Omental fat pad (tissue), 4 donors: ENCODE results near the gene SDF2L1. TPM values are rescaled to one million over a fixed set of nuclear protein-coding genes. Genes with fewer than 3 reads are reported as not detected.
"Not testable (repeated sequence)": the region's sequence is repeated elsewhere in the genome, so short reads cannot be mapped to it uniquely, and the experiment has no call there.

Experiments used
- ATAC-seq: fragments of 150-250 bp; one replicate; pipeline ENCODE4 v1.9.1; 2016; ENCODE audit warnings: mild to moderate bottlenecking, moderate library complexity; ENCODE audit not compliant: low FRiP score
- DNase-seq: peaks from one replicate; pipeline ENCODE4 v3.0.0-alpha.2; 2019; ENCODE audit warnings: low spot score
- CTCF ChIP-seq, 3 donors: fragments of 450-650 bp; IDR thresholded peaks; one replicate each; pipeline ENCODE4 v1.5.1; 2016 to 2017; ENCODE audit warnings: antibody characterized with exemption in 3 of 3, mild to moderate bottlenecking in 3 of 3, moderate library complexity in 2 of 3
- total RNA-seq, 4 donors: library from RNA; depleted of rRNA; stranded (reverse); fragments of >200 nt; gene quantifications; one replicate each; pipeline ENCODE4 v1.1.0, GENCODE V29; 2016

The SDF2L1 gene
- total RNA-seq, 4 donors from 2014 or later: 16.3 to 49.4 (median 34.0) TPM

- ATAC-seq (no peak), DNase-seq (no peak)
- no peak for TF ChIP-seq CTCF (IDR thresholded peaks at IDR 0.05)
Observed at GRCh38 chr22:21686634-21687393, 44.7 kb downstream of the SDF2L1 start.

GRCh38 chr22:21687685-21688259 lies 45.7 kb downstream of the SDF2L1 start:
- ATAC-seq (no peak), DNase-seq (no peak)
- no peak for TF ChIP-seq CTCF (IDR thresholded peaks at IDR 0.05)

GRCh38 chr22:21688341-21688705 lies 46.2 kb downstream of the SDF2L1 start:
- DNase-seq: no peak
- no peak for TF ChIP-seq CTCF (IDR thresholded peaks at IDR 0.05)
- ATAC-seq: no peak

- TF ChIP-seq CTCF (IDR thresholded peaks at IDR 0.05): no peak
- DNase-seq (no peak), ATAC-seq (no peak)
Observed at GRCh38 chr22:21688706-21689381, 46.7 kb downstream of the SDF2L1 start.

GRCh38 chr22:21690401-21690801 lies 48.3 kb downstream of the SDF2L1 start:
- ATAC-seq: no peak
- no peak for DNase-seq
- no peak for TF ChIP-seq CTCF (IDR thresholded peaks at IDR 0.05)

GRCh38 chr22:21691816-21692215 lies 49.7 kb downstream of the SDF2L1 start:
- no peak for DNase-seq
- TF ChIP-seq CTCF (IDR thresholded peaks at IDR 0.05): no peak
- ATAC-seq: no peak

- DNase-seq, ATAC-seq: not testable (repeated sequence)
Observed at GRCh38 chr22:21692856-21693255, 50.8 kb downstream of the SDF2L1 start.
